Fibroblast of skin of left quadriceps (primary cell): ENCODE results near the gene OR5H1.
"Not testable (repeated sequence)": the region's sequence is repeated elsewhere in the genome, so short reads cannot be mapped to it uniquely, and the experiment has no call there.

Source experiments
- DNase-seq, 2 experiments: peaks; one replicate each; pipeline ENCODE4 v3.0.0-alpha.2; 2013; ENCODE audit warnings: low read depth in 2 of 2

Gene OR5H1

GRCh38 chr3:98130421-98130820 lies at the start of gene OR5H1:
Gene OR5H1, plus strand, starts transcription at chr3:98130721. Its CDS starts 1,977 bp downstream, at chr3:98132698.
- DNase-seq: no peak

GRCh38 chr3:98086873-98087272 lies 43.6 kb upstream of the OR5H1 start, which contains the start of gene OR5AC2:
Gene OR5AC2, plus strand, starts transcription at chr3:98087173. Its CDS starts 0 bp downstream, at chr3:98087173.
- no peak for DNase-seq

GRCh38 chr3:98095882-98096281 lies 34.6 kb upstream of the OR5H1 start:
- DNase-seq: no peak

GRCh38 chr3:98099848-98100247 lies 30.7 kb upstream of the OR5H1 start:
- DNase-seq: no peak

- no peak for DNase-seq
Observed at GRCh38 chr3:98108162-98108561, 22.4 kb upstream of the OR5H1 start.

- DNase-seq: no peak
Observed at GRCh38 chr3:98109807-98110549, 20.5 kb upstream of the OR5H1 start.

- DNase-seq: no peak
Observed at GRCh38 chr3:98110550-98110908, 20.0 kb upstream of the OR5H1 start.

- DNase-seq: no peak
Observed at GRCh38 chr3:98114264-98114663, 16.3 kb upstream of the OR5H1 start.

- DNase-seq: no peak
Observed at GRCh38 chr3:98115717-98116116, 14.8 kb upstream of the OR5H1 start.

- DNase-seq: no peak
Observed at GRCh38 chr3:98136631-98137030, 6.1 kb downstream of the OR5H1 start.

- DNase-seq: not testable (repeated sequence)
Observed at GRCh38 chr3:98137826-98138557, 7.5 kb downstream of the OR5H1 start.

- no peak for DNase-seq
Observed at GRCh38 chr3:98140531-98140930, 10.0 kb downstream of the OR5H1 start.

GRCh38 chr3:98147179-98147578 lies 16.7 kb downstream of the OR5H1 start, which contains the start of gene OR5H14:
Gene OR5H14, plus strand, starts transcription at chr3:98147479. Its CDS starts 1,907 bp downstream, at chr3:98149386.
- no peak for DNase-seq

GRCh38 chr3:98148751-98149150 lies 18.2 kb downstream of the OR5H1 start:
- no peak for DNase-seq

GRCh38 chr3:98149456-98149855 lies 18.9 kb downstream of the OR5H1 start:
- DNase-seq: not testable (repeated sequence)

GRCh38 chr3:98151241-98151640 lies 20.7 kb downstream of the OR5H1 start:
- DNase-seq: no peak

GRCh38 chr3:98166396-98166795 lies 35.9 kb downstream of the OR5H1 start, which contains the start of gene OR5H15:
Gene OR5H15, plus strand, starts transcription at chr3:98166696. Its CDS starts 2,004 bp downstream, at chr3:98168700.
- no peak for DNase-seq

GRCh38 chr3:98171071-98171470 lies 40.5 kb downstream of the OR5H1 start:
- no peak for DNase-seq

- DNase-seq: no peak
Observed at GRCh38 chr3:98172621-98173020, 42.1 kb downstream of the OR5H1 start.

- DNase-seq: no peak
Observed at GRCh38 chr3:98180319-98180890, 49.9 kb downstream of the OR5H1 start.

GRCh38 chr3:98182196-98182595 lies 51.7 kb downstream of the OR5H1 start:
- DNase-seq: no peak

GRCh38 chr3:98185180-98185579 lies 54.7 kb downstream of the OR5H1 start:
- DNase-seq: no peak
